GM19023 (cell line): Measurements from ENCODE around the gene SLC16A4.

Experiments
- ATAC-seq: cut with Tn5 transposase; IDR thresholded peaks from one replicate; pipeline ENCODE4 v1.9.1; 2021; ENCODE audit warnings: mild to moderate bottlenecking, moderate library complexity; ENCODE audit not compliant: unreplicated experiment

Gene SLC16A4

DNA sequence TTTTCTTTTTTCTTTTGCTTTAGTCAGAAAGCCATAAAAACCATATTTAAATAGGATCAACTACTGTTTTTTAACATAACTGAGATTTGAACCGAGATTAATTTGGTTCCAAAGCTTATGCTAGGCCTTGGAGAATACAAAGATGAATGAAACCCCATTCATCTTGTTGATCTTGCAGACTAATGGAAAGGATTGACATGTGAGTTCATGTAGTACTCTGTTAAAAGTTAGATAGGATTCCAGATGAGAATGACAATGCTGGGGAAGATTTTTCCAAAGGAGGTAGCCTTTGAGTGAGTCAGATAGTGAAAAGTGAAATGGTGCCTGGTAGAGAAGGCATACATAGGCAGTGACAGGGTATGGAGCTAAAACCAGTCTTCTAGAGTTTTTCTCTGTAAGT is 29.0 kb downstream of the SLC16A4 start:
- no peak for ATAC-seq

DNA sequence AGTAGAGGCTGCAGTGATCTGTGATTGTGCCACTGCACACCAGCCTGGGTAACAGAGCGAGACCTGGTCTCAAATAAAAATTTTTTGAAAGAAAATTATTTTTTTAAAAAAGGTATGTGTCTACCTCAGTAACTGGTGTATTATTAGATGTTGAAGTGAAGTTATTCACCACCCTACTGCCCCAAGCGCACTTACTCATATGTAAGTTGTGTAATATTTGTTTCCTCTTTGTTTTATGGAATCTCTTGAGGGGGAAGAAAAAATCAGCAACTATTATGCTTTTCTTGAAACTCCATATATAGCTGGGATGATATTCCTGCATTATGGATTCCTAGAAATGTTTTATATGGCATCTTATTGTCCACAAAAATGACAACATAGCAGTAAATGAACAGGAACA is 30.4 kb downstream of the SLC16A4 start:
- no peak for ATAC-seq

DNA sequence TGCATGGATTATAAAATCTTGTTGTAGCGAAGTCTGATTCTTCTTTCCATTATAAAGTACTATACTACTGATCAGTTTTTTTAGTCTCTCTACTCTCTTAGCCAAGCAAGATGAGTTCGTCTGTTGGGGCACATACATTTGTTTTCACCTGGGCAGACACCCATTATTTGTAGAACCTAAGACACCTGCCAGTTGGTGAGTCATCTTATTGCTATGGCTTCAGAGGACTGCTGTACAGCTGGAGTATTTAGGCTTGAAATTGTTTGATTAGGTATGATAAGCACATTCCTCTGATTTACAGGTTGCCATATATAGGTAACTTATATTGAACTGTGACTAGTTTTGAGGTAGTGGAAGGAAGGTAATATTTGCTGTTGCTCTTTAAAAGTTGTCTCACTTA is 34.4 kb downstream of the SLC16A4 start:
- ATAC-seq: no peak

DNA sequence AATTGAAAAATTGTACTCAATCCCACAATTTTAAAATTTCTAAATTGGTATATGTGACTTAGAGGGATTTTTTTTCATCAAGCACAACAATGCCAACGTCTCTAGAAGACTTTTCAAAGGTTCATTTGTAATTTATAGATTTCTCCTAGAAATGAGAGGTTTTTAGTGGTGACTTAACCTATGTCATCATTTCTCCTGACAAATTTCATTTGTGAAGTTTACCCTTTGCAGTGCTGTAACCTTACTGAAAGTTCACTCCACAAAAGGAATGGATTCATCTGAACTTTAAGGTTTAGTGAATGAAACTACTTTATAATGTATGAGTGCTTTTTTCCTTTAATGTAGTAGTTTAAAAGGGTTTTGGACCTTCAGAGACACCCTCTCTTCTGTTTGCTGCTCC is 35.5 kb downstream of the SLC16A4 start:
- no peak for ATAC-seq

DNA sequence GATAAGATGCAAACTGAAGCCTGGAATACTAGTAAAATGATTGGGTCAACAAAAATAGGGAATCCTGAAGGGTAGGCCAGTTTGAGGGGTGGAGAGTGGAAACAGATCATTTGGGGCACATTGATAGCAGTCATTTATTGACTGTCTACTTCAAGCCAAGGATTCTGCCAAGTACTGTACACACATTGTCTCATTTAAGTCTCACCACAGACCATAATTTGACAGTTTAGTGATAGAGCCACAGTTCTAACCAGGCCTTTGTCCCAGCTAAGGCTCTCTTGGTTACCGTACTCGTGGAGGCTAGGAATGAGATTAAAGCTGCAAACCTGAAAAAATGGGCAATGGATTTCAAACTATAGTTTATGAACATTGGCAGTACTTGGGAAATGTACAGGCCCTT is 40.5 kb downstream of the SLC16A4 start:
- no peak for ATAC-seq

DNA sequence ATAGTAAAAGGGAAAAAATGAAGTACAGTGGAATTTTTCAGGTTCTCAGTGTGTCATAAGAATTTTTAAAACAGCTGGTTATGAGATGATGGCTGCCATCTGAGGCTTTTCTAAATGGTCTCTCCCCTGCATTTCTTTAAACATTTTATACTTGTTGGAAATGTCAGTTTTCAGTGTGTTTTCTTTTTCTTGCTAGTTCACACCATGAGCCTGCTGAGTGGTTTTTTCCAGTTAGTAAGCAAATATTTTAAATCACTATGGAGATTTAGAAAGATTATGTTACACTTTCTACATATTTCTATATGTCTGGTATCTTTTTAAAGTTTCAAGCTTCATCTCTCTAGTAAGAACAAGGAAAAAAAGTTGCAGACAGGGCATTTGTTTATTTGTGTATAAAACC is 42.1 kb downstream of the SLC16A4 start:
- no peak for ATAC-seq

DNA sequence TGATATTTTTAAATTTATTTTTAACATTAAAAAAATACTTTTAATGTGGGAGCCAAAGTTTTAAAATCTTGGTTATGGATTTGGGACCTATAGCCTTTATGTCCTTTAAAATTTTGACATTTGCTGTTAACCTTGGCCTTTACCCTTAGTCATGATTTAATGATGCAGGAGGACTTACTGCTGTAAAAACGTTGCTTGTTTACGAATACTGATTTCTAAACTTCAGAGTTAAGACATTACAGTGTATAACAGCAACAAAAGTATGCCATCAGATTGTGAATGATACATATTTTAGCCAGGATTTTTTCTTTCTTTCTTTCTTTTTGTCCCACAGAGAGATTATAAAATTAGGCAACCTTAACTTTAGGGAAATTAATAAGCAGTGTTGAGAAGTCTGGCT is 42.8 kb downstream of the SLC16A4 start:
- no peak for ATAC-seq

DNA sequence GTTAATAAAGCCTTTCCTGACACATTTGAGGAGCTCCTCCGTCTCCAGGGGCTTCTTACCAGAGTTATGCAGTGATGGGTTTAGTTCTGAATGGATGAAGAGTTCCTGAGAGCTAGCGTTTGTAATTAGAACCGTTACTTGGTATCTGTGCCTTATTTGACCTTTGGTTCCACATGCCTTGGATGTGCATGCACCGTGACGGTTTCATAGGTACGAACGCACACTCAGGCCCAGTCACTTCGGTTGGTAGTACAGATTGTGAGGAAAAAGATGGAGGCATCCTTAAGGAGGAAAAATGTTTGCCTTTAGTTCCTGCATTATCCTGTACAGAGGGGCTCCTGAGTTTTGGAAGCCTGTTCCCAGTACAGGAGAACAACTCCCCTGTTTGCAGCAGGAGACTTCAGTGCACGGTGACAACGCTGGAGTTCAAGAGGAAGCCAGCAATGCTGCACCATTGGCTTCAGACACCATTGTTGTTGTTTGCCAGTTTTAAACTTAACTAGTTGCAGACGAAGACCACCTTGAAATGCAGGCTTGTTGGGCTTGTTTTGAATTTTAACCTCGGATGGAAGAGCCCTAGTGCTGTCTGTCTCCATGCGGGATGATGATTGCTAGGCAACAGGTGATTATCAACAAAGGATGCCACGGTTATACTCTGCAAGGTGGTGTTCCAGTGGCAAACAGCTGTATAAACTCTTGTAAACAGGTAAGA is 43.5 kb downstream of the SLC16A4 start:
- no peak for ATAC-seq

DNA sequence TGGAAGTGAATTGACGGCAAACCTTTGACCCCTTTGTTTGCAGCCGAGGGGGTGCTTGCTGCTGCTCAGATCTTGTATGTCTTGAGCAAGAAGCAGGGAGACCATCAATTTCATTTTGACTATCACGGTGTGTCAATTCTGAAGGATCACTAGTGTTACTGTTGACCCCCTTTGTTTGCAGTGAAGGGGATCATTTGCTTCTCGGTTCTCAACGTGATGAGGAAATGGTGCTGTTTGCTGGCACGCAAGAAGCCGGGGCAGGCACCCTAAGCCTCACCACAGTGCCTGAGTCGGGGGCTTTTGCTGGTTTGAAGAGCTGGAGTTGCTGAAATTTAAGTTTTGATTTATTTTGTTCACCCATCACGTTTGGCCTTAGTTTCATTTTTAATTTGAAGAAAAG is 44.1 kb downstream of the SLC16A4 start:
- no peak for ATAC-seq

DNA sequence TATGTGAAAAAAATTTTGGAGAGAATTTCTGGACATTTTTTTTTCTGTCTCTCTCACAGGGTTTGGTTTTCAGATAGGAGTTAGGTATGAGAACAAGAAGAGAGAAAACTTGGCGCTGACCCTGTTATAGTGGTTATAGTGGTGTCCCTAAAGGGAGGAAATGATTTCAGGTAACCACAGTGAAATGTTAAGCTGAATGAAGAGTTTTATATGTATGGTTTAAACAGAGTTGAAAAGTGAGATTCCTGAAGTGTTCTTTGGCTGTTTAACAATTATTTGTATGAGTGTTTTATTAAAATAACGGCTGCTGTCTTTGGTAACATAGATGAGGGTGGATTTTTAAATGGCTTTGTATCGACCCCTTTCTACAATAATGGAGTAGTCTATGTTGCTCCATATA is 45.3 kb downstream of the SLC16A4 start:
- no peak for ATAC-seq

DNA sequence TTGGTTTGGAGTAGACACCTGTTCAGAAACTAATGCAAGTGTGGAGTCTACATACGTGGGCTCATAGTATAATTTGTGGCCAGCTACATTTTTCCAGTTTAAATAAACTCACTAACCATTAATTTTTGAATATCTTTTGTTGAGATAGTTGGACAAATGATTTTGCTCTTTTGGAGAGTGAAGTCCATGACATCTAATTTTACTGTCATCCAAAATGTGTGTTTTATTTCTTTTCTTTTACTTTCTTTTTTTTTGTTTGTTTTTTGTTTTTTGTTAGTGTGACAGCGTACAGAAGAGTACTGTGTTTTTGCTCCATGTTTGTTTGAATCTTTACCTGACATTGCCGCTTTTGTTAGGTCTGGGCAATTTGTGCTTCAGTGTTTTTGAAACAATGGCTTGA is 46.7 kb downstream of the SLC16A4 start:
- ATAC-seq: no peak

DNA sequence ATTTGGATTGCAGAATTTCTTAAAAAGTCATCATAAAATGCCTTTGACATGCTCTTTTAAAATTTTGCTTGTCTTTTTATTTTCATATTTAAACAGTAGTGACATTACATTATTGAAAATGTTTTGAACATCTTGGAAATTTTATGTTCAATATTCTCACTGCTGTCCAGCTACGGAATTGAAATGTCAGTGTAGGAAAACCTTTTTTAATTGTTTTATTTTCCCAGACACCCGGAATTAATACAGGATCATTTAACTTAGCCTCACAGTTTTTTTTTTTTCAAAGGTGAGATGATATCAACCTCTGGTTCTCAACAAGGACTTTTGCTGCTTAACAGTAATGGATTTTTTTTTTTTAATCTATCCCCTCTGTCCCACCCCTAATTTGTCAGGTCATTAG is 47.6 kb downstream of the SLC16A4 start:
- ATAC-seq: no peak

DNA sequence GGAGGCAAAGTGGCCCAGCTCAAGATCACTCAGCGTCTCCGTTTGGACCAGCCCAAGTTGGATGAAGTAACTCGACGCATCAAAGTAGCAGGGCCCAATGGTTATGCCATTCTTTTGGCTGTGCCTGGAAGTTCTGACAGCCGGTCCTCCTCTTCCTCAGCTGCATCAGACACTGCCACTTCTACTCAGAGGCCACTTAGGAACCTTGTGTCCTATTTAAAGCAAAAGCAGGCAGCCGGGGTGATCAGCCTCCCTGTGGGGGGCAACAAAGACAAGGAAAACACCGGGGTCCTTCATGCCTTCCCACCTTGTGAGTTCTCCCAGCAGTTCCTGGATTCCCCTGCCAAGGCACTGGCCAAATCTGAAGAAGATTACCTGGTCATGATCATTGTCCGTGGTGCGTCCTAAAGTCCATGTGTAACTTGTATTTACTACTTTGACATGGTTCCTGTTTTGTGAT is 48.9 kb downstream of the SLC16A4 start:
- no peak for ATAC-seq

DNA sequence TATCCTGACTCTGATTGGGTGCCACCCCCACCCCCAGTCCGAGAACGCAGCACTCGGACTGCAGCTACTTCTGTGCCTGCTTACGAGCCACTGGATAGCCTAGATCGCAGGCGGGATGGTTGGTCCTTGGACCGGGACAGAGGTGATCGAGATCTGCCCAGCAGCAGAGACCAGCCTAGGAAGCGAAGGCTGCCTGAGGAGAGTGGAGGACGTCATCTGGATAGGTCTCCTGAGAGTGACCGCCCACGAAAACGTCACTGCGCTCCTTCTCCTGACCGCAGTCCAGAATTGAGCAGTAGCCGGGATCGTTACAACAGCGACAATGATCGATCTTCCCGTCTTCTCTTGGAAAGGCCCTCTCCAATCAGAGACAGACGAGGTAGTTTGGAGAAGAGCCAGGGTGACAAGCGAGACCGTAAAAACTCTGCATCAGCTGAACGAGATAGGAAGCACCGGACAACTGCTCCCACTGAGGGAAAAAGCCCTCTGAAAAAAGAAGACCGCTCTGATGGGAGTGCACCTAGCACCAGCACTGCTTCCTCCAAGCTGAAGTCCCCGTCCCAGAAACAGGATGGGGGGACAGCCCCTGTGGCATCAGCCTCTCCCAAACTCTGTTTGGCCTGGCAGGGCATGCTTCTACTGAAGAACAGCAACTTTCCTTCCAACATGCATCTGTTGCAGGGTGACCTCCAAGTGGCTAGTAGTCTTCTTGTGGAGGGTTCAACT is 49.5 kb downstream of the SLC16A4 start:
- ATAC-seq: no peak

DNA sequence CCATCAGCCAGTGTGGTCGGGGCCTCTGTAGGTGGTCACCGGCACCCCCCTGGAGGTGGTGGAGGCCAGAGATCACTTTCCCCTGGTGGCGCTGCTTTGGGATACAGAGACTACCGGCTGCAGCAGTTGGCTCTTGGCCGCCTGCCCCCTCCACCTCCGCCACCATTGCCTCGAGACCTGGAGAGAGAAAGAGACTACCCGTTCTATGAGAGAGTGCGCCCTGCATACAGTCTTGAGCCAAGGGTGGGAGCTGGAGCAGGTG is 50.7 kb downstream of the SLC16A4 start:
- ATAC-seq: no peak

DNA sequence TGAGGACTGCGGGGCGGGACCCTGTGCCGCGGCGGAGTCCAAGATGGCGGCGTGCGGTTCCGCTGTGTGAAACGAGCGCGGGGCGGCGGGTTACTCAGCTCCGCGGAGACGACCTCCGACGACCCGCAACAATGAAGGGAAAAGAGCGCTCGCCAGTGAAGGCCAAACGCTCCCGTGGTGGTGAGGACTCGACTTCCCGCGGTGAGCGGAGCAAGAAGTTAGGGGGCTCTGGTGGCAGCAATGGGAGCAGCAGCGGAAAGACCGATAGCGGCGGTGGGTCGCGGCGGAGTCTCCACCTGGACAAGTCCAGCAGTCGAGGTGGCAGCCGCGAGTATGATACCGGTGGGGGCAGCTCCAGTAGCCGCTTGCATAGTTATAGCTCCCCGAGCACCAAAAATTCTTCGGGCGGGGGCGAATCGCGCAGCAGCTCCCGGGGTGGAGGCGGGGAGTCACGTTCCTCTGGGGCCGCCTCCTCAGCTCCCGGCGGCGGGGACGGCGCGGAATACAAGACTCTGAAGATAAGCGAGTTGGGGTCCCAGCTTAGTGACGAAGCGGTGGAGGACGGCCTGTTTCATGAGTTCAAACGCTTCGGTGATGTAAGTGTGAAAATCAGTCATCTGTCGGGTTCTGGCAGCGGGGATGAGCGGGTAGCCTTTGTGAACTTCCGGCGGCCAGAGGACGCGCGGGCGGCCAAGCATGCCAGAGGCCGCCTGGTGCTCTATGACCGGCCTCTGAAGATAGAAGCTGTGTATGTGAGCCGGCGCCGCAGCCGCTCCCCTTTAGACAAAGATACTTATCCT is 51.2 kb downstream of the SLC16A4 start:
- no peak for ATAC-seq

DNA sequence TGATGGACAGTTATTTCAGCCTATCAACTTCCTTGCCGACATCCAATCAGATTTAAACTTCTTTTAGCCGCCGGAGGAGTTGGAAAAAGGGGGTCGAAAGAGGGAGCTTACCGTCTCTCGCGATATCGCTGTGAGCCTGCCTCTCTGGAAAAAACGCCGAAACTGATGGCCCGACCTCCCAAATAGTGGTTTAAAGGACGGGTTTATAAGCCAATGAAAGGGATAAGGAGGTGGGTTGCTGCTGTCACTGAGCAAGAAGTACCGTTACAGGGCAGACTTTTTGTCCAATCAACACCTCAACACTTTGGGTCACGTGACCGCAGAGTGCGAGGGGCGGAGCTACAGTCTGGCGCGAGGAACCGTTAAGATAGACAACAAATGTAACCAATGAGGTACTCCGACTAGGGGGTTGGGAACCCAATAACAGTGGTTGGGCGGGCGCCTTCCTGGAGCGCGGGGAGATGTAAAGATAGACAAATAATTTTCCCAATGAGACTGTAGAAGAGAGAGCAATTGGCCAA is 51.9 kb downstream of the SLC16A4 start, which contains the start of gene RBM15:
Gene RBM15 (plus strand): TSS at position 492 of the 521 bp plus-strand sequence. CDS start 29 bp downstream, at position 521.
- ATAC-seq: peak; percentile 72

DNA sequence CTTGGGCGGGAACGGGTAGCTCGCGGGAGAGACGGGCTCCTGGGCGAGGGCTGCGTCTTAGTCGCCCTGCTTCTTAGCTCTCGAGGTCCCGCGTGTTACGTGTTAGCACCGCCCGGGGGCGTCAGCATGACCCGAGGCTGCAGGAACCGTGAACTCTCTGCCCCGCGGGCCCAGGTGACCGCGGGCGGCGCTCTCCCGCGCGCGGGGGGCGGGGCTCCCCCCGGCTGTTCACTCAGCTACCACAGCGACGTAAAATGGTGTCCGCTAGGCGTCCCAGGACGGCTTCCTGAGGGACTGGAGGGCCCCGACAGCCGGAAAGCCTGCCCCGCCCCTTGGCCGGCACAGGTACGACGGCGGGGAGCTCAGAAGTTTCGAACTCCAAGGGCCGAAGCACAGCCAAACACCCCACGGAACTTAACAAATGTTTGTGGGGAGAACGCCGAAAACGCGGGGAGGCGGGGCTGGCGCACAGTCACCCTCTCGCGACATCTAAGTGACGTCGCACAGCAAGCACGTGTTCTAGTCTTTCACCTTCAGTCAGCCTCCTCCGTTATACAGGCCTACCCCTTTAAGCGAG is 52.4 kb downstream of the SLC16A4 start:
- ATAC-seq: peak; percentile 71

DNA sequence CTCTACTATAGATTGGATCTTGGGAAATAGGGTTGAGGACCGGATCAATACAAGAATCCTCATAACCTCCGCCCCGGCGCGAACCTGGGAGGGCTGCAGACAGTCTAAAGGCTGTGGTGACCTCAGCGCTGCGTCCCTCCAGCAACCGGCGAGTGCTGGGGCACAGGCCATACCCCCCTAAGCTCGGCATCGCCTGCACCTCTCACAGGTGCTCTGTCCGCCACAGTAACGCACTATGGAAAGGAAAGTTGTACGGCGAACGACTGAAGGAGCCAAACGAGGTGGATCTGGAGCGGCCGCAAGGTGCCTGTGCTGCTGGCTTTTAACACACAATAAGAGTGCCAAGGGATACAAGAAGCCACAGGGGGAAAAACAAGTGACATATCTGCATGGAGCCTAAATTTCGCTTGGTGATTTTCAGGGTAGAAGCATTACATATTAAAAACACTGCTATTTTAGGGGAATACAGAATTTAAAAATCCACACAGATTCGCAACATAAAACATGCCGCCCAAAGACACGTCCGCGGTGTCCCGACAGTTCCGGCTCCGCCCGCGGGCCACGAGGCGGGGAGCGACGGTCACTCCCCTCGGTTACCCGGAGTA is 53.0 kb downstream of the SLC16A4 start:
- no peak for ATAC-seq

DNA sequence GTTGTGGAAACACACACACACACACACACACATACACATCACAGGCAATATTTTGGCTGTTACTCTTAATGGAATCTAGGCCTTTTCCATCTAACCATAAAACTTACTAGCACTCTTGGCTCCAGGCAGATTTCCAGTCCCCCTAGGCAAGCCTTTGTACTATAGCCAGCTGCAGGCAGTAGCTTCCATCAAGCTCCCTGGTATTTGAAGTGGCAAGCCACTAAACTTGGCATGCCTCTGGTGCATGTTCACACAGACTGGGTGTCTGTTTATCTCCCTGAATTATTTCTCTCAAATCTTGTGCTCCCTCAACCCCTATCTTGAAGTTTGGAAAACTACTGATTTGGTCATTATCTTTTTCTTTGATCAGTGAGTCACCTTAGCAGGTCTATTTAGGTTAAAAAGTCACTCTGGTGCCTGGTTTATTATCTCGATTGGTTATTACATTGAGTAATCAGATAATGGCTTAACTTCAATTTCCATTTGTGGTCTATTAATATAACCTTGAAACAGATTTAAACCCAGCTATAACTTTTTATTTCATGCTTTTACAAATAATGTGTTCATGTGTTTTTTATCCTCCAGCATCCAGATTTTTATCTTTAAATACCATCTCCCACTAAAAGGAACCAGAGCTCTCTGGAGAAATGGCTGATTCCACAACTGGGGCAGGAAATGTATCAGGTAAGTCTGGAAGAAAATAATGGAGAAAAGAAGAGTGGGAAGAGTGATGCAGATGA is 54.4 kb downstream of the SLC16A4 start:
- ATAC-seq: no peak
